NAMALWA (cell line): ENCODE data around the gene GCA.

Experiments used
- DNase-seq: peaks from one replicate; pipeline ENCODE4 v3.0.0-alpha.2; 2015; ENCODE audit warnings: low spot score

The GCA gene

GRCh38 chr2:162343824-162344616 lies at the start of gene GCA:
GCA (plus strand) TSS chr2:162344132; CDS start chr2:162344249, 117 bp downstream.
- peak; percentile 98 for DNase-seq

DNA sequence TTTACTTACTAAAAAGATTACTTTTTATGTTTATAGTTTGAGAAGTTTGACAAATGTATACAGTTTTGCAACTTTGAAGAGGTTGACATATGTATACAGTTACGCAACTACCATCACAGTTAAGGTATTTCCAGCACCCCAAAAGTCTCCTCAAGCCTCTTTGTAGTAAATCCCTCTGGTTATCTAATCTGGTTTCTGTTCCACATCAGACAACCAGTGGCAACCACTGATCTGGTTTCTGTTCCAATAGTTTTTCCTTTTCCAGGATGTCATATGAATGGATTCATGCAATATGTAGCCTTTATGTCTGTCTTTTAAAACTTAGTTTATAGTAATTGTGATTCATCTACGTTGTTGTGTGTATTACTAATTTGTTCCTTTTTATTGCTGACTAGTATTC lies 48.9 kb upstream of the GCA start:
- no peak for DNase-seq

GRCh38 chr2:162297925-162298552 lies 45.9 kb upstream of the GCA start:
- DNase-seq = peak; percentile 89

GRCh38 chr2:162298669-162299335 lies 45.1 kb upstream of the GCA start:
- no peak for DNase-seq

GRCh38 chr2:162300266-162300665 lies 43.7 kb upstream of the GCA start:
- DNase-seq = no peak

GRCh38 chr2:162301151-162301804 lies 42.7 kb upstream of the GCA start:
- DNase-seq = peak; percentile 84

DNA sequence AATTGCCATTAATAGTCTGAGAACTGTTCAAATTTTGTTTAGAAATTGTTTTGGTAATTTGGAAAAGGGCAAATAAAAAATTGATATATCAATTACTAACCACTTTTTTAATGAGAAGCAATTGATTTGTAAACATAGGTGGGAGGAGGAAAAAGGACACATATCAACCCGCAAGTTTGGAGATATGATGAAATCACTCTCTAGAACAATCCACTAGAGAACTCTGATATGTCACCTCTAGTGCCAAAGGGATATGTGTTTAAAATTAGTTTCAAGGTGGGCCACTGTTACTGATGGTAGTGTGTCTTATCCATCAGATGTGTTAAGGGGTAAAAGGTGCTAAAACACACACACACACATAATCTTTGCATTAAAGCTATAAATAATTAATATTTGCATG lies 42.1 kb upstream of the GCA start:
- DNase-seq = no peak

DNA sequence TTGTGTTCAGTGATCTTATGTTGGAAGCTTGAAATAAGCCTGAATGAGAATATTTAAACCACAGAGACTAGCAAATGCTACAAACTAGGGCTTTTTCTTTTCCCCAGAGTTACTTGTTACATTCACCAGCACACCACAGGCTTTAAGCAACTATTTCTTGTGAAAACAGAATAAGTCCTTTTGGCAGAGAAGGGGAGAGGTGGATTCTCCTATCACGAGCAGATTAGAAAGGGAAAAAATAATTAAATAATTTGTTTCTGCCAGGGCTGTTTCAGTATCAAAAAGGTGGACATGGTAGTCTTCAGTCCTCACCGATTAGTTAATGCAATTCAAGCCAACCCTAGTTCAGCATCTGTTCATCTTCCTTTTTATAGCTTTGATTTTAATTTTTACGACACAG lies 38.0 kb upstream of the GCA start:
- DNase-seq = no peak

DNA sequence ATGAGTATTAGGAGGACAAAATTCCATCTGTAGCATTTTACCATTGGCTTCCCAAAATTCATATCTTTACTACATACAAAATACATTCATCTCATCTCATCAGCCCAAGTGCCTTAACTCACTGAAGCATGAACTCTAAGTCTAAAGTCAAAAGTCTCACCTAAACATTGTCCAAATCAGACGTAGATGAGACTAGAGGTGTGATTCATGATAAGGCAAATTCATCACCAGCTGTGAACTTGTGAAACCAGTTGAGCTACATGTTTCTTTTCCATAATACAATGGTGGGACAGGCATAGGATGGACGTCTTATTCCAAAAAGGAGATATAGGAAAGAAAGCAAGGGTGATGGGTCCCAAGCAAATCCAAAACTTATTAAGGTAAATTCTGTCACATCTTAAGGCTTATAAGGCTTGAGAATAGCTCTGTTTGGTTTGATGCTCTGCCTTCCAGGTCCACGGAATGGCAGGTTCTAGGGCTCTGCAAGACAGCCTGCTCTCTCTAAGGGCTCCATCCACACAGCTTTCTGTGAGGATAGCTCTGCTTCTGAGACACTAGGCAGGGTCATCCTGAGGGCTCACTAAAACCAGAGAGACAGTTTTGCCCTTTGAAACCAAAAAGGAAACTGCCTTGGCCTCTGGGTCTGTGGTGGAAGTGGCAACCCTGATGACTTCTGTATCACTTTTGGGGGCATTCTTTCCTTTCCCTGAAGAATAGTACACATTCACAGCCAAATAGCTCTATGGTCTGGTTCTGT lies 35.0 kb upstream of the GCA start:
- DNase-seq = no peak

- no peak for DNase-seq
Measured at GRCh38 chr2:162312853-162313252, 31.1 kb upstream of the GCA start.

- peak; percentile 10 for DNase-seq
Measured at GRCh38 chr2:162315938-162316337, 28.0 kb upstream of the GCA start.

- DNase-seq = no peak
Measured at GRCh38 chr2:162316590-162316989, 27.3 kb upstream of the GCA start.

GRCh38 chr2:162317058-162317742 lies 26.7 kb upstream of the GCA start:
- DNase-seq = peak; percentile 45

DNA sequence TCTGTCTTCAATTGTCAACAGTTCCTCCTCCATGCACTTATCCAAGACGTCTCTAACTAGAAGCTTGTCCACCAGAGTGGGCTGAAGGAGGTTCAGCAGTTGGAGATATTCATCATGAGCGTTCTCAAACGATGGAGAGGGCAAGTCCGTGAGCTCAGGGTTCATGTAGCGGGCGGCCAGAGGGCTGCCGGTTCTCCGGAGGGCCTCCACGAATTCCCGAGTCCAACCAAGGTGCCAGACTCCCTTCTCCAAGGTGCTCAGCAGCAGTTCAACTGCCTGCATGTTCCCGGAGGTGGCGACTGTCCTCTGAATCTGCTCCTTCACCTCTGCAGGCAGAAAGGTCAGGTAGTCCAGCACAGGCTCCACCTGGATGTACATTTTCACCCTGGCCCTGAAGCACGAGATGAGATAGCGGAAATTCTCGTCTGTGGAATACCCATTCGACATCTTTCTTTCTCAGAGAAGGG lies 26.0 kb upstream of the GCA start:
- DNase-seq = peak; percentile 54

GRCh38 chr2:162318328-162319180 lies 25.4 kb upstream of the GCA start, which contains the start of gene IFIH1:
IFIH1 (minus strand) TSS chr2:162318684; CDS start chr2:162318307, 377 bp downstream.
- peak; percentile 90 for DNase-seq

DNA sequence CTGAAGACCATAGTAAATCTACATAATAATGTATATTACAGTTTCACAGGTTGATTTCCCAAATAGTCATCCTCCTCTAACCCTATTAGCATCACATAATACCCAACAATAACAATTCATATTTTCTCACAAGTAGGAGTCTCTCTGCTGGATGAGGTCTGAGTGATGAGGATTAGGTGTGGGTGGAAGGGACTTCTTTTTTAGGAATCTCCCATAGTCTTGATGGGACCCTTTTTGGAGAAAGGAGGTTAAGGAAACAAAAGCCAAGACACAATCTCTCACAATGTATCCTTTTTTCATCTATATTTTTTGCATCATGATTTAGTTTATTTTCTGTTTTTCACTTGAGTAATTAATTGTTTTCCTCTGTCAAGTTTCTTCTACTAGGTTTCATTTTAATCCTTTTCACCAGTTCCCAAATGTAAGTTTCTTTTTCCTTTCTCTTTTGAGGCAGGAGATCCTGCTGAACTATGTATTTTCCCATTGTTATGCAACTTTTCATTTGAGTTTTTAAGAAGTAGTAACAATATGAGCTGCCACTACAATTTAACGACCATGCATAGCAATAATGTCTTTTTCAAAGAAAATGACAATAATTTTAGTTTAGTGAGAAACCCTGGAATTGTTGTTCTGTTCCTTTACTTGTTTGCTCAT lies 22.9 kb upstream of the GCA start:
- no peak for DNase-seq

DNA sequence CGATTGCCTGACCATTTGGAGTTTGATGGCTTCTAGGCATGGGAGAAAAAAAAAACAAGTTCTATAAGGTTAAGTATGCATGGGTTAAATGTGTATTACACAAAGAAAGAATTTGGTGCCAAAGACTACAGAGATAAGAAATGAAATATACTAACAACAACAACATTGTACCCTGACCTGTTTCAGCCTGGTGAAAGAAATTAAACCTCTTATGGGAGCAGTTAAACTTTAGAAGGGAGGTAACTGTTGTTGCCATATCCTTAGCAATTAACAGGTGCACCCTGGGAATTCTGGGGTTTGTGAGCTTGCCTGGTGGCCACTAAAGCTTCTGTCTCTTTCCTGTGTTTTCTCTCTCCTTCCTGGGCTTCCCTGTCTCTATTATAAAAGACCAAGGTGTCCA lies 19.0 kb upstream of the GCA start:
- DNase-seq = no peak

DNA sequence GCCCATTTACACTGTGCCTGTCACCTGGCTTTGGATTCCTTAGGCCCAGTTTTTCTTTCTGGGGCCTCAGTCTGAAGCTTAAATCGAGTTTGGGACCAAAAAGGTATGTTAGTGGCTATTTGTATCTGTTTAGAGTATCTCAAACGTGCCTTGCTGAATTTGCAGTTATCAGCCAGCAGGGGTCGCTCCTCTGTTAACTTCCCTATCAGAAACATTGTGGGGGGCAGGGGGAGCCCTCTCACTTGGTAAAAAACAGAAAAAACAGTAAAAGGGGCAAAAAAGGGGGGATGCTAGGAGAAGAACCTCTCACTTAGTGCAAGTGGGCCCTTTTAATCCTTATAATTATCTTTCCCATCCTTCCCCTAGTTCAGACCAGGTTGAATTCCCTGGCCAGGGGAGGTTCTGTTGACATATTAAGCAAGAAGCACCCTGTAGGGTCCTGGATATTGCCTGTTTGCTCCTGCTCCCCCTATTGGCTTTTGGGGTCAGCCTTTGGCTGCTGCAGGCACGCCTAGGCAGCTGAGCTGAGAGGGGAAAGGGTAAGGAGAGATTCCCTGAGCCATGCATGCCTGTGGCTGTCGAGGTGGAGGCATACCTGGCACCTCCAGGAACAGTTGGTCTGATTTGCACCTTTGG lies 16.7 kb upstream of the GCA start:
- DNase-seq = peak; percentile 16

- DNase-seq = no peak
Measured at GRCh38 chr2:162327806-162328205, 16.1 kb upstream of the GCA start.
